HEK293 (cell line): Measurements from ENCODE around the gene ARHGAP15.

Experiments used
- CTCF ChIA-PET: fragments of 350-600 bp; formaldehyde crosslinking; extraction: SDS; loops from one replicate; lab custom pipeline; 2021; ENCODE audit warnings: antibody characterized with exemption; lab: Yijun Ruan, JAX
- POLR2A ChIA-PET: fragments of 300-600 bp; formaldehyde crosslinking; extraction: SDS; loops from one replicate; lab custom pipeline; 2020; ENCODE audit warnings: antibody characterized with exemption, inconsistent platforms; lab: Yijun Ruan, JAX
- H3K27ac ChIP-seq: fragments of 200-500 bp; sonication (Bioruptor generic); 2 replicates; pipeline ENCODE4 v1.5.1; 2014; ENCODE audit warnings: low read depth, low read length, control low read depth, inconsistent platforms; ENCODE audit errors: extremely low read depth
- H3K36me3 ChIP-seq, 2 experiments: fragments of 200-500 bp in 1 of 2; sonication (Bioruptor generic) in 1 of 2; 1 replicate in 1 of 2; 2 replicates in 1 of 2; pipeline ENCODE4 v1.5.1; 2014 to 2017; ENCODE audit warnings: inconsistent platforms in 2 of 2, low read length in 2 of 2; ENCODE audit not compliant: control insufficient read depth in 2 of 2, insufficient read depth in 1 of 2
- H3K4me1 ChIP-seq: fragments of 200-500 bp; sonication (Bioruptor generic); 2 replicates; pipeline ENCODE4 v1.5.1; 2014; ENCODE audit warnings: mild to moderate bottlenecking, low read length, inconsistent platforms; ENCODE audit not compliant: control insufficient read depth, insufficient read depth
- H3K4me3 ChIP-seq: 2 replicates; pipeline ENCODE4 v1.5.1; 2011; ENCODE audit warnings: low read depth, mild to moderate bottlenecking, control low read depth, low read length, moderate library complexity
- H3K9me3 ChIP-seq: fragments of 200-500 bp; sonication (Bioruptor generic); 2 replicates; pipeline ENCODE4 v1.5.1; 2014; ENCODE audit warnings: low read depth, low read length, inconsistent platforms; ENCODE audit not compliant: control insufficient read depth, insufficient read depth
- HOXC10 ChIP-seq: sonication (generic); formaldehyde crosslinking; IDR thresholded peaks from 2 replicates; pipeline ENCODE4 v1.8.1; 2023; ENCODE audit warnings: mild to moderate bottlenecking, missing genetic modification reagents
- KLF10 ChIP-seq: fragments of 450-650 bp; IDR thresholded peaks from 2 replicates; pipeline ENCODE4 v1.5.1; 2018; ENCODE audit warnings: missing biosample characterization, mild to moderate bottlenecking, missing genetic modification characterization
- MZF1 ChIP-seq: fragments of 450-650 bp; formaldehyde crosslinking; IDR thresholded peaks from 2 replicates; pipeline ENCODE4 v1.5.1; 2017; ENCODE audit warnings: missing biosample characterization, missing genetic modification characterization, borderline replicate concordance
- OVOL3 ChIP-seq: fragments of 450-650 bp; formaldehyde crosslinking; IDR thresholded peaks from 2 replicates; pipeline ENCODE4 v1.5.1; 2016; ENCODE audit warnings: missing biosample characterization, missing genetic modification characterization
- PRDM1 ChIP-seq: fragments of 450-650 bp; formaldehyde crosslinking; IDR thresholded peaks from 2 replicates; pipeline ENCODE4; 2016; ENCODE audit warnings: missing biosample characterization, missing genetic modification characterization
- TRIM28 ChIP-seq: IDR thresholded peaks from 2 replicates; pipeline ENCODE4 v1.6.1; 2011; ENCODE audit warnings: low read length, control low read depth, borderline replicate concordance
- TSHZ1 ChIP-seq: fragments of 450-650 bp; formaldehyde crosslinking; IDR thresholded peaks from 2 replicates; pipeline ENCODE4 v1.5.1; 2016; ENCODE audit warnings: missing biosample characterization, missing genetic modification characterization, borderline replicate concordance
- YY2 ChIP-seq: fragments of 450-650 bp; formaldehyde crosslinking; IDR thresholded peaks from 2 replicates; pipeline ENCODE4 v1.5.1; 2016; ENCODE audit warnings: missing biosample characterization, missing genetic modification characterization
- ZNF132 ChIP-seq: fragments of 450-650 bp; formaldehyde crosslinking; IDR thresholded peaks from 2 replicates; pipeline ENCODE4 v1.5.1; 2017; ENCODE audit warnings: missing biosample characterization, missing genetic modification characterization, borderline replicate concordance
- ZNF138 ChIP-seq: fragments of 450-650 bp; formaldehyde crosslinking; IDR thresholded peaks from 2 replicates; pipeline ENCODE4 v1.5.1; 2016; ENCODE audit warnings: missing biosample characterization, missing genetic modification characterization, borderline replicate concordance
- ZNF146 ChIP-seq: fragments of 450-650 bp; formaldehyde crosslinking; IDR thresholded peaks from 2 replicates; pipeline ENCODE4 v1.5.1; 2016; ENCODE audit warnings: missing biosample characterization, missing genetic modification characterization
- ZNF2 ChIP-seq: fragments of 450-650 bp; formaldehyde crosslinking; IDR thresholded peaks from 2 replicates; pipeline ENCODE4 v1.5.1; 2016; ENCODE audit warnings: missing biosample characterization, missing genetic modification characterization
- ZNF26 ChIP-seq: fragments of 450-650 bp; formaldehyde crosslinking; IDR thresholded peaks from 2 replicates; pipeline ENCODE4 v1.5.1; 2016; ENCODE audit warnings: missing biosample characterization, missing genetic modification characterization
- ZNF433 ChIP-seq: fragments of 450-650 bp; formaldehyde crosslinking; IDR thresholded peaks from 2 replicates; pipeline ENCODE4 v1.5.1; 2016; ENCODE audit warnings: missing biosample characterization, missing genetic modification characterization, low read depth
- ZNF48 ChIP-seq: fragments of 450-650 bp; formaldehyde crosslinking; IDR thresholded peaks from 2 replicates; pipeline ENCODE4 v1.5.1; 2016; ENCODE audit warnings: missing biosample characterization, missing genetic modification characterization
- ZNF513 ChIP-seq: fragments of 450-650 bp; IDR thresholded peaks from 2 replicates; pipeline ENCODE4 v1.5.1; 2018; ENCODE audit warnings: missing biosample characterization, missing genetic modification characterization
- ZNF624 ChIP-seq: fragments of 450-650 bp; formaldehyde crosslinking; IDR thresholded peaks from 2 replicates; pipeline ENCODE4 v1.5.1; 2017; ENCODE audit warnings: missing biosample characterization, missing genetic modification characterization
- ZNF660 ChIP-seq: fragments of 450-650 bp; IDR thresholded peaks from 2 replicates; pipeline ENCODE4 v1.5.1; 2018; ENCODE audit warnings: missing biosample characterization, mild to moderate bottlenecking, missing genetic modification characterization
- ZNF76 ChIP-seq: fragments of 450-650 bp; formaldehyde crosslinking; IDR thresholded peaks from 2 replicates; pipeline ENCODE4; 2016; ENCODE audit warnings: low read depth, missing biosample characterization, missing genetic modification characterization, borderline replicate concordance
- ZNF791 ChIP-seq: fragments of 450-650 bp; formaldehyde crosslinking; IDR thresholded peaks from 2 replicates; pipeline ENCODE4 v1.5.1; 2016; ENCODE audit warnings: missing biosample characterization, missing genetic modification characterization
- ZSCAN16 ChIP-seq: fragments of 450-650 bp; formaldehyde crosslinking; IDR thresholded peaks from 2 replicates; pipeline ENCODE4 v1.5.1; 2016; ENCODE audit warnings: missing biosample characterization, missing genetic modification characterization
- TF ChIP-seq, protein P1 (sequence below): fragments of 450-650 bp; formaldehyde crosslinking; IDR thresholded peaks from 2 replicates; pipeline ENCODE4 v1.5.1; 2016; ENCODE audit warnings: missing biosample characterization, missing genetic modification characterization

The ARHGAP15 gene

GRCh38 chr2:143742581-143742980 is 613.4 kb downstream of the ARHGAP15 start:
- Histone ChIP-seq H3K4me3 (no peak overlapping the region), H3K36me3 (no peaks in the 10 kb centered on the region), H3K27ac (no peak overlapping the region), H3K4me1 (no peaks in the 10 kb centered on the region), H3K9me3 (no peaks in the 10 kb centered on the region)
- ChIA-PET POLR2A (no interaction called here), CTCF (no interaction called here)
- TF ChIP-seq ZNF76 = no peak
- TF ChIP-seq ZNF513 = no peak
- no peak for TF ChIP-seq ZNF791 (tag by site-specific recombination)
- no peak for TF ChIP-seq MZF1 (tag by site-specific recombination)
- no peak for TF ChIP-seq ZNF2 (tag by site-specific recombination)
- TF ChIP-seq ZNF48 = no peak
- TF ChIP-seq TRIM28 = no peak
- TF ChIP-seq ZSCAN16 (tag by site-specific recombination) = no peak
- TF ChIP-seq, protein P1, sequence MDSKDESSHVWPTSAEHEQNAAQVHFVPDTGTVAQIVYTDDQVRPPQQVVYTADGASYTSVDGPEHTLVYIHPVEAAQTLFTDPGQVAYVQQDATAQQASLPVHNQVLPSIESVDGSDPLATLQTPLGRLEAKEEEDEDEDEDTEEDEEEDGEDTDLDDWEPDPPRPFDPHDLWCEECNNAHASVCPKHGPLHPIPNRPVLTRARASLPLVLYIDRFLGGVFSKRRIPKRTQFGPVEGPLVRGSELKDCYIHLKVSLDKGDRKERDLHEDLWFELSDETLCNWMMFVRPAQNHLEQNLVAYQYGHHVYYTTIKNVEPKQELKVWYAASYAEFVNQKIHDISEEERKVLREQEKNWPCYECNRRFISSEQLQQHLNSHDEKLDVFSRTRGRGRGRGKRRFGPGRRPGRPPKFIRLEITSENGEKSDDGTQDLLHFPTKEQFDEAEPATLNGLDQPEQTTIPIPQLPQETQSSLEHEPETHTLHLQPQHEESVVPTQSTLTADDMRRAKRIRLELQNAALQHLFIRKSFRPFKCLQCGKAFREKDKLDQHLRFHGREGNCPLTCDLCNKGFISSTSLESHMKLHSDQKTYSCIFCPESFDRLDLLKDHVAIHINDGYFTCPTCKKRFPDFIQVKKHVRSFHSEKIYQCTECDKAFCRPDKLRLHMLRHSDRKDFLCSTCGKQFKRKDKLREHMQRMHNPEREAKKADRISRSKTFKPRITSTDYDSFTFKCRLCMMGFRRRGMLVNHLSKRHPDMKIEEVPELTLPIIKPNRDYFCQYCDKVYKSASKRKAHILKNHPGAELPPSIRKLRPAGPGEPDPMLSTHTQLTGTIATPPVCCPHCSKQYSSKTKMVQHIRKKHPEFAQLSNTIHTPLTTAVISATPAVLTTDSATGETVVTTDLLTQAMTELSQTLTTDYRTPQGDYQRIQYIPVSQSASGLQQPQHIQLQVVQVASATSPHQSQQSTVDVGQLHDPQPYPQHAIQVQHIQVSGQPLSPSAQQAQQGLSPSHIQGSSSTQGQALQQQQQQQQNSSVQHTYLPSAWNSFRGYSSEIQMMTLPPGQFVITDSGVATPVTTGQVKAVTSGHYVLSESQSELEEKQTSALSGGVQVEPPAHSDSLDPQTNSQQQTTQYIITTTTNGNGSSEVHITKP = no peak
- TF ChIP-seq ZNF132 (tag by site-specific recombination) = no peak
- TF ChIP-seq ZNF660 (tag by site-specific recombination) = no peak
- TF ChIP-seq ZNF624 (tag by site-specific recombination) = no peak
- TF ChIP-seq HOXC10 (CRISPR knock-in tag) = no peak
- no peak for TF ChIP-seq YY2

DNA sequence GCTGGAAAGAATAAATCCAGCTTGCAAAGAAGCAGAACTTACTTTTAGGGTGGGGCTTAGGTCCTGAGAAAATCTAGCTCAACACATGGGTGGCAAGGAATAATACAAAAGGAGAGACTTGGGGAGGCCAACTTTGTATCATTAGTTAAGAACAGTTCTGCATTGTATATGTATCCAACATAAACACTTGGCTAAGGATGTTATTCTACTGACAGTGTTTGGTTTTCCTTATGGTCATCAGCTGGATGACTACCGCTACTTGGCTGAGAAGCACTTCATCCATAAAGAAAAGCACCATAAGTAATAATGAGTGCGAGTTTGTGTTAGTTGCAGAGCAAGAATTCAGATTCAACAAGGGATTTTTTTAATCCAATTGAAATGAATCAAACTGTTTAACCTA is 614.9 kb downstream of the ARHGAP15 start:
- Histone ChIP-seq H3K27ac (no peak overlapping the region), H3K4me1 (no peaks in the 10 kb centered on the region), H3K4me3 (no peak overlapping the region), H3K36me3 (no peaks in the 10 kb centered on the region), H3K9me3 (no peaks in the 10 kb centered on the region)
- ChIA-PET CTCF (no interaction called here), POLR2A (no interaction called here)
- TF ChIP-seq ZNF48 (no peak), PRDM1 (tag by site-specific recombination) (no peak), ZNF26 (no peak), KLF10 (no peak), ZNF146 (tag by site-specific recombination) (no peak), ZNF138 (no peak), TSHZ1 (tag by site-specific recombination) (no peak), OVOL3 (no peak), ZNF433 (tag by site-specific recombination) (no peak)
